HepG2 (cell line): ENCODE results near the gene OSBPL2. TPM values are rescaled to one million over a fixed set of nuclear protein-coding genes. Genes with fewer than 3 reads are reported as not detected.

Experiments
- ATAC-seq: fragments of 200-7000 bp; cut with Tn5 transposase; 3 replicates; pipeline ENCODE4 v1.9.1; 2020; ENCODE audit warnings: mild to moderate bottlenecking, moderate library complexity
- BruUV-seq: library from RNA; stranded (reverse); fragments of 400-500 nt; replicated peaks from 2 replicates; lab custom pipeline; 2021; lab: Mats Ljungman, UMichigan
- CTCF ChIA-PET: fragments of 300-600 bp; formaldehyde crosslinking; extraction: SDS; loops from one replicate; lab custom pipeline; 2021; ENCODE audit warnings: low total read pairs, inconsistent platforms, low intra/inter-chr PET ratio; lab: Yijun Ruan, JAX
- POLR2A ChIA-PET: fragments of 350-600 bp; sonication (Branson Sonifier 250); formaldehyde crosslinking; loops from one replicate; lab custom pipeline; 2020; ENCODE audit warnings: antibody characterized with exemption, inconsistent platforms; lab: Yijun Ruan, JAX
- DNase-seq: peaks from one replicate; pipeline ENCODE4 v3.0.0-alpha.2; 2015; ENCODE audit warnings: low spot score
- FAIRE-seq: peaks from 3 replicates; lab custom pipeline; 2011; peaks lifted over from hg19 to GRCh38; lab: Jason Lieb, UNC
- H2AFZ ChIP-seq: one replicate; pipeline ENCODE4 v1.6.1; 2011; ENCODE audit warnings: low read length, inconsistent platforms
- H3K27ac ChIP-seq: fragments of 300-600 bp; 3 replicates; pipeline ENCODE4 v1.8.0; 2011; ENCODE audit warnings: mixed run types, mild to moderate bottlenecking, mixed read lengths, low read length, inconsistent platforms; ENCODE audit not compliant: insufficient read depth; ENCODE audit errors: extremely low read length
- H3K27me3 ChIP-seq, 2 experiments: fragments of 200-600 bp in 1 of 2; 2 replicates in 1 of 2; 3 replicates in 1 of 2; pipeline versions ENCODE4 v1.6.0 to v1.8.0; 2011; ENCODE audit warnings: low read length in 2 of 2, mild to moderate bottlenecking in 2 of 2, moderate library complexity in 2 of 2, inconsistent platforms in 1 of 2; ENCODE audit not compliant: insufficient read depth in 2 of 2, control insufficient read depth in 1 of 2
- H3K36me3 ChIP-seq, 2 experiments: fragments of 200-600 bp in 1 of 2; replicated peaks in 1 of 2; 2 replicates in 1 of 2; 3 replicates in 1 of 2; pipeline versions ENCODE4 v1.5.1 to v1.8.0; 2011; ENCODE audit warnings: low read length in 2 of 2, inconsistent platforms in 1 of 2; ENCODE audit not compliant: insufficient read depth in 2 of 2, control insufficient read depth in 1 of 2
- H3K4me1 ChIP-seq: 2 replicates; pipeline ENCODE4 v1.5.1; 2012; ENCODE audit warnings: low read length, inconsistent platforms; ENCODE audit not compliant: insufficient read depth
- H3K4me2 ChIP-seq: 2 replicates; pipeline ENCODE4 v1.6.0; 2011; ENCODE audit warnings: low read depth, low read length, inconsistent platforms
- H3K4me3 ChIP-seq, 3 experiments: fragments of 200-600 bp in 1 of 3; sonication (generic), shearing (Covaris generic) in 1 of 3; replicated peaks in 1 of 3; 2 replicates each; pipeline ENCODE4 v1.5.1; 2011 to 2016; ENCODE audit warnings: low read length in 3 of 3, inconsistent platforms in 2 of 3, low read depth in 2 of 3, mild to moderate bottlenecking in 2 of 3, control low read depth in 1 of 3, mixed read lengths in 1 of 3; ENCODE audit not compliant: insufficient read depth in 1 of 3
- H3K79me2 ChIP-seq: one replicate; pipeline ENCODE4 v1.6.1; 2011; ENCODE audit warnings: low read length, inconsistent platforms; ENCODE audit not compliant: insufficient read depth
- H3K9ac ChIP-seq: 2 replicates; pipeline ENCODE4 v1.6.0; 2011; ENCODE audit warnings: mild to moderate bottlenecking, low read depth, low read length, inconsistent platforms; ENCODE audit not compliant: insufficient read depth
- H3K9me3 ChIP-seq: 2 replicates; pipeline ENCODE4 v1.5.1; 2012; ENCODE audit warnings: mild to moderate bottlenecking, low read length
- H4K20me1 ChIP-seq: 2 replicates; pipeline ENCODE4 v1.6.0; 2011; ENCODE audit warnings: inconsistent platforms, mild to moderate bottlenecking, low read length, moderate library complexity; ENCODE audit not compliant: insufficient read depth
- ATF7-NPFF ChIP-seq: sonication (generic); formaldehyde crosslinking; IDR thresholded peaks from 2 replicates; pipeline ENCODE4 v1.8.1; 2023; ENCODE audit warnings: mild to moderate bottlenecking, low read depth, missing genetic modification reagents, moderate library complexity
- ATRX ChIP-seq: sonication (generic); formaldehyde crosslinking; IDR thresholded peaks from 2 replicates; pipeline ENCODE4 v1.4.0; 2020; ENCODE audit warnings: missing genetic modification reagents, borderline replicate concordance
- BHLHE40 ChIP-seq: IDR thresholded peaks from 2 replicates; pipeline ENCODE4 v1.6.1; 2011; ENCODE audit warnings: low read length, improper control_type of control experiment
- EED ChIP-seq: sonication (generic); formaldehyde crosslinking; IDR thresholded peaks from 2 replicates; pipeline ENCODE4 v1.5.0; 2020; ENCODE audit warnings: mild to moderate bottlenecking, missing genetic modification reagents
- GABPB1 ChIP-seq: IDR thresholded peaks from 2 replicates; pipeline ENCODE4 v1.6.1; 2016; ENCODE audit warnings: mild to moderate bottlenecking, missing genetic modification reagents, moderate library complexity, missing compliant biosample characterization
- HMG20B ChIP-seq: conservative IDR thresholded peaks from 2 replicates; pipeline ENCODE4 v1.6.1; 2016; ENCODE audit warnings: missing genetic modification reagents, missing compliant biosample characterization
- MXI1 ChIP-seq: IDR thresholded peaks from 3 replicates; pipeline ENCODE4 v1.6.1; 2012; ENCODE audit warnings: low read depth, low read length, inconsistent platforms, borderline replicate concordance
- MYC ChIP-seq: sonication (generic); formaldehyde crosslinking; IDR thresholded peaks from 2 replicates; pipeline ENCODE4 v1.9.0; 2021; ENCODE audit warnings: missing genetic modification reagents, borderline replicate concordance
- NKX3-1 ChIP-seq: sonication (generic); formaldehyde crosslinking; IDR thresholded peaks from 2 replicates; pipeline ENCODE4 v1.5.0; 2020; ENCODE audit warnings: missing genetic modification reagents
- REXO4 ChIP-seq: sonication (generic); formaldehyde crosslinking; IDR thresholded peaks from 2 replicates; pipeline ENCODE4 v1.8.0; 2022; ENCODE audit warnings: missing genetic modification reagents, mild to moderate bottlenecking, borderline replicate concordance
- SALL1 ChIP-seq: sonication (generic); formaldehyde crosslinking; IDR thresholded peaks from 2 replicates; pipeline ENCODE4 v1.8.0; 2022; ENCODE audit warnings: mild to moderate bottlenecking, missing genetic modification reagents
- SAP130 ChIP-seq: IDR thresholded peaks from 2 replicates; pipeline ENCODE4 v1.6.1; 2016; ENCODE audit warnings: low read depth
- ZBTB38 ChIP-seq: sonication (generic); formaldehyde crosslinking; IDR thresholded peaks from 2 replicates; pipeline ENCODE4 v1.5.1; 2020; ENCODE audit warnings: mild to moderate bottlenecking, missing genetic modification reagents
- ZMYM3 ChIP-seq: sonication (generic); formaldehyde crosslinking; IDR thresholded peaks from 2 replicates; pipeline ENCODE4 v1.5.1; 2020; ENCODE audit warnings: mild to moderate bottlenecking, missing genetic modification reagents
- ZNF546 ChIP-seq: sonication (generic); formaldehyde crosslinking; conservative IDR thresholded peaks from 2 replicates; pipeline ENCODE4 v1.8.1; 2023; ENCODE audit warnings: mild to moderate bottlenecking, missing genetic modification reagents
- ZNF629 ChIP-seq: sonication (generic); formaldehyde crosslinking; conservative IDR thresholded peaks from 2 replicates; pipeline ENCODE4 v1.5.0; 2020; ENCODE audit warnings: missing genetic modification reagents
- ZNF768 ChIP-seq: sonication (generic); formaldehyde crosslinking; IDR thresholded peaks from 2 replicates; pipeline ENCODE4 v1.4.0; 2020; ENCODE audit warnings: missing genetic modification reagents
- WGBS: methylation state at CpG from one replicate; pipeline ENCODE4 v1.1.6; 2017; ENCODE audit warnings: low lambda C conversion rate; 5-methylcytosine and 5-hydroxymethylcytosine counted together
- in situ Hi-C: cut with HindIII; loops from 2 replicates; pipeline ENCODE4 v1.10.0; 2017; ENCODE audit warnings: low pct_unique_long_range_greater_than_20kb; ENCODE audit not compliant: extremely low pct_ligation_motif_present
- intact Hi-C: fragments of 100-400 bp; cut with micrococcal nuclease; formaldehyde crosslinking; loops from one replicate; pipeline ENCODE4 v1.10.0; 2022; ENCODE audit not compliant: unreplicated experiment
- polyA plus RNA-seq, 8 experiments: library from polyadenylated mRNA; depleted of rRNA in 3 of 8; stranded (reverse) in 7 of 8; unstranded in 1 of 8; fragments of >200 nt; fragmentation: Illumina TruSeq in 4 of 8; extraction: Trizol in 4 of 8; gene quantifications; 2 replicates each; pipeline versions ENCODE4 v1.2.1 to v1.2.3, GENCODE V29; 2011 to 2016; ENCODE audit warnings: low read depth in 4 of 8, missing spikeins in 1 of 8, mixed read lengths in 1 of 8; ENCODE audit not compliant: insufficient read depth in 1 of 8
- total RNA-seq, 5 experiments: library from RNA; depleted of rRNA; stranded (reverse); fragments of >200 nt; fragmentation: Illumina TruSeq; extraction: Trizol; gene quantifications; 2 replicates each; pipeline ENCODE4 v1.2.3, GENCODE V29; 2016; ENCODE audit warnings: low read depth in 1 of 5
- TF ChIP-seq, protein P1 (sequence below): IDR thresholded peaks from 2 replicates; pipeline ENCODE4 v1.6.1; 2012; ENCODE audit warnings: inconsistent platforms
- TF ChIP-seq, protein P2 (sequence below): sonication (generic); formaldehyde crosslinking; IDR thresholded peaks from 2 replicates; pipeline ENCODE4 v1.4.0; 2020; ENCODE audit warnings: missing genetic modification reagents
- TF ChIP-seq, protein P3 (sequence below): sonication (generic); formaldehyde crosslinking; IDR thresholded peaks from 2 replicates; pipeline ENCODE4 v1.4.0; 2020; ENCODE audit warnings: missing genetic modification reagents
- TF ChIP-seq, protein P4 (sequence below): IDR thresholded peaks from 2 replicates; pipeline ENCODE4 v1.6.1; 2016; ENCODE audit warnings: missing compliant biosample characterization, missing genetic modification reagents, borderline replicate concordance

Gene OSBPL2
- total and polyA plus RNA-seq, 2 of the 13 experiments (the other 11 are each of a cell fraction or from before 2014, with no cell fraction given): 18.5 to 37.4 TPM

DNA sequence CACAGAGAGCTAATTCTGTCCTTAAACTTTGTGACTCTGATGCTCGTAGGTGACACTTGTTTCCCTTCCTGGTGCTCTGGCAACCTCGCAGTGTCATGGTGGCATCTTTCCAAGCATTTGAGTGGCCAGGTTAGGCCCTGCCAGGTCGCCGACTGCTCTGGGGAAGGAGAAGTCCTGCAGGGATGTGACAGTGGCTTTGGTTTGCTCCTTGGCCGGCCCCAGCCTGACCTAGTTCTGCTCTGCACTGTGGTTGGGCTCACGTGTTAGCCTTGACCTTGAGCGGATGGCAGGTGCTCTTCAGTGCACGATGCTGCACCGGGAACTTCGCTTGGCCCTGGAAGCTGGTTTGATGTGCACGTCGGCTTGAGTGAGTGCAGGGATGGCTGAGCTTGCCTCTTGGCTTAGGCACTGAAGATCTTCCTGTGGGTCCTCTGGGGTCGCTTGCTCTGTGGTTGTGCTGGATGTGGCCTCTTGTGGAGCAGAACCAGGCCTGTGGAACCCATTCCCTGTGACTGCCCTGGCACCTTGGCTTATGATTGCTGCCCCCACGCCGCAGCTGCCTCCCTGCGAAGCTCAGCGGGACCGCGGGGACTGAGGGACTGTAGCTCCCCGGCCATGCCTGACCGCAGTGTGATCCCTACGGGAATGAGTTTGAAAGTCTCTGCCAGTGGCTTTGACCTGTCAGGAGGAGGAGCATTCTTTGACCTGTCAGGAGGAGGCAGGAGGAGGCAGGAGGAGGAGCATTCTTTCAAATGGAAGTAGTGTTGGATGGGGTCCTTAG, 8.7 kb downstream of the OSBPL2 start:
- Histone ChIP-seq H4K20me1 (peaks cover 82% of the 10 kb centered on the region), H3K4me3 (no peak overlapping the region), H3K36me3 (peaks cover 6 to 14% of the 10 kb centered on the region in 2 experiments; a peak in 3 of 5 replicates), H3K27ac (no peak overlapping the region), H3K9ac (no peak overlapping the region), H3K9me3 (no peaks in the 10 kb centered on the region), H3K27me3 (no peaks in the 10 kb centered on the region), H2AFZ (no peak overlapping the region), H3K79me2 (peaks cover 78% of the 10 kb centered on the region), H3K4me1 (peaks cover 55% of the 10 kb centered on the region), H3K4me2 (peak overlapping the region; percentile 0; the same call in 1 of the 2 replicates)
- FAIRE-seq: peak; percentile 64
- ATAC-seq: peak; percentile 63
- DNase-seq: peak; percentile 34
- no TSS peak for BruUV-seq
- CTCF ChIA-PET: no interaction called here
- in situ Hi-C loops: no loop called here
- intact Hi-C loops: no loop called here
- 67% methylated on average over 21 of the region's 22 CpGs for WGBS
- POLR2A ChIA-PET: interaction anchor here (0.7 kb wide), 1 partner anchor 1843 kb away, joined by 3 read pairs; no protein-coding TSS in a partner anchor
- TF ChIP-seq ZBTB38 (CRISPR knock-in tag) (peak; percentile 98), HMG20B (CRISPR knock-in tag) (no peak), SALL1 (CRISPR knock-in tag) (peak; percentile 72), GABPB1 (CRISPR knock-in tag) (peak; percentile 45; the same call in 1 of the 2 replicates), ZMYM3 (CRISPR knock-in tag) (0 out of 2 replicates have a peak, but pooled peaks have one; percentile 25), ATF7-NPFF (CRISPR knock-in tag) (no peak), MYC (CRISPR knock-in tag) (peak; percentile 62; the same call in 1 of the 2 replicates), ZNF629 (CRISPR knock-in tag) (no peak), ZNF768 (CRISPR knock-in tag) (peak; percentile 45; the same call in 1 of the 2 replicates), EED (0 out of 2 replicates have a peak, but pooled peaks have one; percentile 26), NKX3-1 (no peak), ATRX (no peak), ZNF546 (no peak), SAP130 (peak; percentile 71), MXI1 (peak; percentile 46; the same call in 1 of the 3 replicates), REXO4 (CRISPR knock-in tag) (no peak), BHLHE40 (peak; percentile 96)
- TF ChIP-seq, protein P1, sequence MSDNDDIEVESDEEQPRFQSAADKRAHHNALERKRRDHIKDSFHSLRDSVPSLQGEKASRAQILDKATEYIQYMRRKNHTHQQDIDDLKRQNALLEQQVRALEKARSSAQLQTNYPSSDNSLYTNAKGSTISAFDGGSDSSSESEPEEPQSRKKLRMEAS: peak; percentile 88
- TF ChIP-seq, protein P2, sequence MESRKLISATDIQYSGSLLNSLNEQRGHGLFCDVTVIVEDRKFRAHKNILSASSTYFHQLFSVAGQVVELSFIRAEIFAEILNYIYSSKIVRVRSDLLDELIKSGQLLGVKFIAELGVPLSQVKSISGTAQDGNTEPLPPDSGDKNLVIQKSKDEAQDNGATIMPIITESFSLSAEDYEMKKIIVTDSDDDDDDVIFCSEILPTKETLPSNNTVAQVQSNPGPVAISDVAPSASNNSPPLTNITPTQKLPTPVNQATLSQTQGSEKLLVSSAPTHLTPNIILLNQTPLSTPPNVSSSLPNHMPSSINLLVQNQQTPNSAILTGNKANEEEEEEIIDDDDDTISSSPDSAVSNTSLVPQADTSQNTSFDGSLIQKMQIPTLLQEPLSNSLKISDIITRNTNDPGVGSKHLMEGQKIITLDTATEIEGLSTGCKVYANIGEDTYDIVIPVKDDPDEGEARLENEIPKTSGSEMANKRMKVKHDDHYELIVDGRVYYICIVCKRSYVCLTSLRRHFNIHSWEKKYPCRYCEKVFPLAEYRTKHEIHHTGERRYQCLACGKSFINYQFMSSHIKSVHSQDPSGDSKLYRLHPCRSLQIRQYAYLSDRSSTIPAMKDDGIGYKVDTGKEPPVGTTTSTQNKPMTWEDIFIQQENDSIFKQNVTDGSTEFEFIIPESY (CRISPR knock-in tag): peak; percentile 60; the same call in 1 of the 2 replicates
- TF ChIP-seq, protein P3, sequence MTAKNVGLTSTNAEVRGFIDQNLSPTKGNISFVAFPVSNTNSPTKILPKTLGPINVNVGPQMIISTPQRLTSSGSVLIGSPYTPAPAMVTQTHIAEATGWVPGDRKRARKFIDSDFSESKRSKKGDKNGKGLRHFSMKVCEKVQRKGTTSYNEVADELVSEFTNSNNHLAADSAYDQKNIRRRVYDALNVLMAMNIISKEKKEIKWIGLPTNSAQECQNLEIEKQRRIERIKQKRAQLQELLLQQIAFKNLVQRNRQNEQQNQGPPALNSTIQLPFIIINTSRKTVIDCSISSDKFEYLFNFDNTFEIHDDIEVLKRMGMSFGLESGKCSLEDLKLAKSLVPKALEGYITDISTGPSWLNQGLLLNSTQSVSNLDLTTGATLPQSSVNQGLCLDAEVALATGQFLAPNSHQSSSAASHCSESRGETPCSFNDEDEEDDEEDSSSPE: 0 out of 2 replicates have a peak, but pooled peaks have one; percentile 45
- TF ChIP-seq, protein P4, sequence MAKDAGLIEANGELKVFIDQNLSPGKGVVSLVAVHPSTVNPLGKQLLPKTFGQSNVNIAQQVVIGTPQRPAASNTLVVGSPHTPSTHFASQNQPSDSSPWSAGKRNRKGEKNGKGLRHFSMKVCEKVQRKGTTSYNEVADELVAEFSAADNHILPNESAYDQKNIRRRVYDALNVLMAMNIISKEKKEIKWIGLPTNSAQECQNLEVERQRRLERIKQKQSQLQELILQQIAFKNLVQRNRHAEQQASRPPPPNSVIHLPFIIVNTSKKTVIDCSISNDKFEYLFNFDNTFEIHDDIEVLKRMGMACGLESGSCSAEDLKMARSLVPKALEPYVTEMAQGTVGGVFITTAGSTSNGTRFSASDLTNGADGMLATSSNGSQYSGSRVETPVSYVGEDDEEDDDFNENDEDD (CRISPR knock-in tag): peak; percentile 24; the same call in 1 of the 2 replicates
